ENCODE measurements around the gene FANCG. TPM values are rescaled to one million over a fixed set of nuclear protein-coding genes. Genes with fewer than 3 reads are reported as not detected.

Gene FANCG
- total RNA-seq, 1 experiment from 2014 or later: 20.2 TPM

DNA sequence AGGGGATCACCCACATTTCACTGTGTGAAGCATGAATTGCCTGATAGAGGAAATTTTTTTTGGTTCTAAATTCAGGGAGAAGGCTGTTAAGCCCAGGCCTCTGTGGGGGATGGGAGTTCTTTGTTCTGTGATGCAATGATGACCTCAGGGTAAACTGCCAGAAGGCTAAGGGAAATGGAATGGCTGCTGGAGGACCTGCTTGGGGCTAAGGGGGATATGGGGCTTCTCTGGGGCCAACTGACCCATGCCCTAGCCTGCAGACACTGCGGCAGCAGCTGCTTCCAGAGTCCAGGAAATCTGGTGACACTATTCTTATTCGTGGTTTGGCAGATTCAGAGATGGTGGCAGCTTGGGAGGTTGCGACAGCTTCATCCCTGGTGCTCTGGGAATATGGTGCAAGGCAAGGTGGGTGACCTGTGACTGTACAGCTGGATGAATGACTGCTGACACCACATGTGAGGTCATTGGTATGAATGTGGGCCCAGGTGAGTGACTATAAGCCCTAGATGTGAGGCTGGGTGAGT, 37.6 kb downstream of the FANCG start:
- Mint-ChIP-seq H3K27ac (ENCODE audit: low read depth, unreplicated experiment) (no peak overlapping the region), H3K4me3 (ENCODE audit: unreplicated experiment) (no peak overlapping the region), H3K36me3 (ENCODE audit: insufficient read depth, unreplicated experiment) (peaks cover 5% of the 10 kb centered on the region), H3K4me1 (ENCODE audit: insufficient read depth, unreplicated experiment) (peaks cover 16% of the 10 kb centered on the region), H3K9me3 (ENCODE audit: unreplicated experiment) (no peaks in the 10 kb centered on the region), H3K27me3 (ENCODE audit: insufficient read depth, unreplicated experiment) (no peaks in the 10 kb centered on the region)
- BruUV-seq (replicated peaks): no TSS peak
- TF ChIP-seq CTCF (IDR thresholded peaks at IDR 0.05; ENCODE audit: unreplicated experiment): no peak
- ChIA-PET CTCF (interaction anchor here (1.2 to 3.7 kb wide), 3 partner anchors 9 to 142 kb away, joined by 4 to 17 read pairs (median 12); no protein-coding TSS in a partner anchor), POLR2A (interaction anchor here (0.7 to 3.7 kb wide), 5 partner anchors 10 to 38 kb away, joined by 3 to 29 read pairs (median 3); no protein-coding TSS in a partner anchor)
- intact Hi-C loops (cut with micrococcal nuclease): no loop called here
- peak; percentile 51 for DNase-seq (ENCODE audit: unreplicated experiment)

- Mint-ChIP-seq H3K4me1 (ENCODE audit: insufficient read depth, unreplicated experiment) (no peaks in the 10 kb centered on the region), H3K36me3 (ENCODE audit: insufficient read depth, unreplicated experiment) (peaks cover 12% of the 10 kb centered on the region), H3K27me3 (ENCODE audit: insufficient read depth, unreplicated experiment) (no peaks in the 10 kb centered on the region), H3K4me3 (ENCODE audit: unreplicated experiment) (no peak overlapping the region), H3K9me3 (ENCODE audit: unreplicated experiment) (no peaks in the 10 kb centered on the region), H3K27ac (ENCODE audit: low read depth, unreplicated experiment) (no peak overlapping the region)
- CTCF ChIA-PET: interaction anchor here (0.7 kb wide), 1 partner anchor 77 kb away, joined by 3 read pairs; no protein-coding TSS in a partner anchor
- no peak for DNase-seq (ENCODE audit: unreplicated experiment)
- no TSS peak for BruUV-seq (replicated peaks)
- TF ChIP-seq CTCF (IDR thresholded peaks at IDR 0.05; ENCODE audit: unreplicated experiment): no peak
- POLR2A ChIA-PET: interaction anchor here (1.2 kb wide), 1 partner anchor 9 kb away, joined by 3 read pairs; no protein-coding TSS in a partner anchor
- intact Hi-C loops (cut with micrococcal nuclease): no loop called here
These were observed 43.7 kb downstream of the FANCG start for GRCh38 chr9:35035851-35036701.

- H3K4me3 Mint-ChIP-seq (ENCODE audit: unreplicated experiment): no peak overlapping the region
- no TSS peak for BruUV-seq (replicated peaks)
- H3K36me3 Mint-ChIP-seq (ENCODE audit: insufficient read depth, unreplicated experiment): peaks cover 12% of the 10 kb centered on the region
- intact Hi-C loops (cut with micrococcal nuclease): no loop called here
- H3K27ac Mint-ChIP-seq (ENCODE audit: low read depth, unreplicated experiment): no peak overlapping the region
- H3K4me1 Mint-ChIP-seq (ENCODE audit: insufficient read depth, unreplicated experiment): no peaks in the 10 kb centered on the region
- ChIA-PET CTCF (interaction anchor here (1.1 kb wide), 1 partner anchor 18 kb away, joined by 3 read pairs; no protein-coding TSS in a partner anchor), POLR2A (interaction anchor here (0.6 to 1.3 kb wide), 2 partner anchors 47 to 103 kb away, joined by 3 to 4 read pairs; partner anchors contain the start of gene FANCG)
- H3K9me3 Mint-ChIP-seq (ENCODE audit: unreplicated experiment): no peaks in the 10 kb centered on the region
- H3K27me3 Mint-ChIP-seq (ENCODE audit: insufficient read depth, unreplicated experiment): no peaks in the 10 kb centered on the region
- DNase-seq (ENCODE audit: unreplicated experiment): no peak
- TF ChIP-seq CTCF (IDR thresholded peaks at IDR 0.05; ENCODE audit: unreplicated experiment): no peak
These were observed 46.6 kb downstream of the FANCG start for GRCh38 chr9:35033101-35033500.

DNA sequence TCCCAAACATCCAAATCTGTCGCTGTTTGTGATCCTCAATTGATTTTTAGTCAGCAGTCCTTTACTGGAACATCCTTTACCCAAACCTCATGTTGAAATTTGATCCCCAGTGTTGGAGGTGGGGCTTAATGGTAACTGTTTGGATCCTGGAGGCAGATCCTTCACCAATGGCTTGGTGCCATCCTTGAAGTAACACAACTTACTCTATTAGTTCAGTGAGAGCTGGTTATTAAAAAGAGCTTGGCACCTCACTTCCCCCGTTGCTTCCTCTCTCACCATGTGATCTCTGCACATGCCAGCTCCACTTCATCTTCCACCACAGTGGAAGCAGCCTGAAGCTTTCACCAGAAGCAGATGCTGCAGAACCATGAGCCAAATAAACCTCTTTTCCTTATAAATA, 49.9 kb downstream of the FANCG start:
- Mint-ChIP-seq H3K9me3 (ENCODE audit: unreplicated experiment) (no peaks in the 10 kb centered on the region), H3K27me3 (ENCODE audit: insufficient read depth, unreplicated experiment) (no peaks in the 10 kb centered on the region), H3K4me3 (ENCODE audit: unreplicated experiment) (no peak overlapping the region), H3K36me3 (ENCODE audit: insufficient read depth, unreplicated experiment) (peaks cover 7% of the 10 kb centered on the region), H3K4me1 (ENCODE audit: insufficient read depth, unreplicated experiment) (peaks cover 9% of the 10 kb centered on the region), H3K27ac (ENCODE audit: low read depth, unreplicated experiment) (no peak overlapping the region)
- CTCF ChIA-PET: interaction anchor here (1.2 to 2.3 kb wide), 3 partner anchors 21 to 45 kb away, joined by 3 to 12 read pairs (median 3); no protein-coding TSS in a partner anchor
- TF ChIP-seq CTCF (IDR thresholded peaks at IDR 0.05; ENCODE audit: unreplicated experiment): no peak
- no TSS peak for BruUV-seq (replicated peaks)
- POLR2A ChIA-PET: interaction anchor here (0.9 kb wide), 1 partner anchor 9 kb away, joined by 4 read pairs; no protein-coding TSS in a partner anchor
- intact Hi-C loops (cut with micrococcal nuclease): no loop called here
- peak; percentile 24 for DNase-seq (ENCODE audit: unreplicated experiment)

Measured in MCF 10A (cell line).